Activated CD4-positive, CD25-positive, alpha-beta regulatory T cell treated with anti-CD3 and anti-CD28 coated beads, Interleukin-2, amount 50 U/mL, for 16 hours (primary cell): ENCODE results near the gene CALHM3.
"Not testable (repeated sequence)": the region's sequence is repeated elsewhere in the genome, so short reads cannot be mapped to it uniquely, and the experiment has no call there.

Source experiments
- DNase-seq: peaks from one replicate; pipeline ENCODE4 v3.0.0-alpha.2; 2020; ENCODE audit warnings: low read depth, low spot score

Gene CALHM3

DNA sequence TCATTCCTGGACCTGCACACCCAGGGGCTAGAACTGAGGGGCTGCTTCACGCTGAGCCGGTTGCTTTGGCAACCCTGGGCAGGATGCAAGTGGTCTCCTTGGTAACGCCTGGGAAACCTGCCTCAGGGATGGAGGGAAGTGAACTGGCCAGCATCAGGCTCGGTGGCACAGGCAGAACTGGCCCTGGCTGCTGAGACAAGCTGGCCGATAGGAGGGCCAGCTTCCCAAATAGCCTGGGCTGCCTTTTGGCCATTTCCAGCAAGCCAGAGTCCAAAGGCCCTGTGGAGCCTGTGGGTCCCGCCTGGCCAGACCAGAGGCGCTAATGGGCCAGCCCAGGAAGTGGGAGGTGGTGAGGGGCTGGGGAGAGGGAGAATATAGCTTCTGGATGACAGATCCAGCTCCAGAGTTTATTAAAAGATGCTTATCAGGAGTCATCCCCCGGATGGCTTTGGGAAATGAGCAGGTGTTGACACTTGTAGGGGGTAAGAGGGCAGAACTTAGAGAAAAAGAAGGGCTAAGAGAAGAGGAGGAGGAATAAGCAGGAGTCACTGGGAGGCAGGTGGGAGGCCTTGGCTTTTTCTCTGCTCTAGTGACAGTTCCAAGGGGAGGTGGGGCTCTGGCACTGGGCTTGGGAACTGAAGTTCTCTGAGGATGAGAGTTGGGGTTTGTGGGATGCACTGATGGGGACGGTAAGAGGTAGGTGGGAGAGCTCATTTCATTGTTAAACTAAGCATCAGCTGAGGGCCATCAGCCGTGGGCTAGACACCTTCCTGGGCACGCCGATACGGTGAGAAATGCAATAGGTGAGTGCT lies 24.0 kb upstream of the CALHM3 start:
- no peak for DNase-seq

DNA sequence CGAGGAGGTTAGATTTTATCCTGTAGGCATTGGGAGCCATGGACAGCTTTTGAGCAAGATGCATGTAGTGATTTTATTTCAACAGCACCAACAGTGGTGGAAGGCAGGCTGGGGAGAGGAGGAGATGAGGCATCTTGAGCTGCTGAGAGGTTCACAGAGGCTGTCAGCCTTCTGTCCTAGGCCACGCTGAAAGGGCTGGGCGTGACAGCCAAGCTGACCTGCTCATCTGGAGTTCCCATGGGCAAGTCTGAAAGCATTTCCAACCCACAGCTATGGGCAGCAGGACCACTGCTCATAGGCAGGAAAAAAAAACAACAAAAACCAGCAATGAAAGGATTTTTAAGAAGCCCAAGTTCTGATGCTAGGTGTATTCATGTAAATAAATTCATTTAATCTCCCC lies 22.1 kb upstream of the CALHM3 start:
- DNase-seq: no peak

DNA sequence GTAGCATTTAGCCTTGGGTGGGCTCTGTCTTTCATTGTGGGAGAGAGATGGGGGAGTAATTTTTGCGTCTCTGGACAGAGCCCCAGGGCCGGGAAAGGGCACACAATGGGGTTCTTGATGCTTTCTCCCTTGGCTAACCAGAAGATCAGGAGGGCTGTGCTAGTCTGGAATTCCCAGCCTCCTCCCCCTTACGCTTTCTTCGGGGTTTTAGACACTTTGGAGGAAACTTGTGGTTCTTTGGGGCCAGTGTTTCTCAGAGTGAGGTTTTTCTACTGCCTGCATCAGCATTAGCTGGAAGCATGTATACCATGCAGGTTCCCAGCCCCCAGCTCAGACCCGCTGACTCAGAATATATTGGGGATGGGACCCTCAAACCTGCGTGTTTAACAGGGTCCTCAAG lies 21.4 kb upstream of the CALHM3 start:
- DNase-seq: no peak

- no peak for DNase-seq
Observed at GRCh38 chr10:103499881-103500280, 20.8 kb upstream of the CALHM3 start.

DNA sequence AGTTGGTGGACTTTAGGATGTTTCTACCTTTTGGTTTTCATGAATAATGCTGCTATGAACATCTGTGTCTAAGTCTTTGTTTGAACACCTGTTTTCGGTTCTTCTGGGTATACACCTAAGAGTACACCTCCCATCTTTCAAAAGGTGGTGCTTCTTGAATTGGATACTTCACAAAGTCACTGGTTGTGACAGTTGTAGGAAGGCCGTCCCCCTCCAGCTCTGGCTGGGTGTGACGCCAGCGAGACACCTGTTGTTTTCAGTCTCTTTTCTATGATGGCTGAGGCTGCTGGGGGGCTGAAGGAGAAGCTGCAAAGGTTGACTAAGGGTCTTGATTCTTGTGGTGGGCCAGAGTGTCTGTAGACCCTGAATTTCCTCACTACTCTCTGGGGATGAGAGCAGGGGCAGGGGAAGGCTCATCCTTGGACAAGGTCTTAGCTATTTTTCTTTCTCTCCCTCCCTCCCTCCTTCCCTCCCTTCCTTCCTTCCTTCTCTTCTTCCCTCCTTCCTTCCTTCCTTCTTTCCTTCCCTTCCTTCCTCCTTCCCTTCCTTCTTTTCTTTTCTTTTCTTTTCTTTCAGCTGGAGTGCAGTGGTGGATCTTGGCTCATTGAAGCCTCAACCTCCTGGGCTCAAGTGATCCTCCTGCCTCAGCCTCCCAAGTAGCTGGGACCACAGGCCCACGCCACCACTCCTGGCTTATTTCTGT lies 20.0 kb upstream of the CALHM3 start:
- no peak for DNase-seq

GRCh38 chr10:103497161-103497915 lies 18.3 kb upstream of the CALHM3 start:
- DNase-seq: no peak

GRCh38 chr10:103495321-103495720 lies 16.3 kb upstream of the CALHM3 start:
- no peak for DNase-seq

GRCh38 chr10:103493916-103494877 lies 15.2 kb upstream of the CALHM3 start:
- DNase-seq: no peak

GRCh38 chr10:103493362-103493915 lies 14.4 kb upstream of the CALHM3 start, which contains the start of gene NEURL1:
Gene NEURL1 (plus strand): TSS chr10:103493705. CDS start chr10:103494388, 683 bp downstream.
- DNase-seq: no peak

DNA sequence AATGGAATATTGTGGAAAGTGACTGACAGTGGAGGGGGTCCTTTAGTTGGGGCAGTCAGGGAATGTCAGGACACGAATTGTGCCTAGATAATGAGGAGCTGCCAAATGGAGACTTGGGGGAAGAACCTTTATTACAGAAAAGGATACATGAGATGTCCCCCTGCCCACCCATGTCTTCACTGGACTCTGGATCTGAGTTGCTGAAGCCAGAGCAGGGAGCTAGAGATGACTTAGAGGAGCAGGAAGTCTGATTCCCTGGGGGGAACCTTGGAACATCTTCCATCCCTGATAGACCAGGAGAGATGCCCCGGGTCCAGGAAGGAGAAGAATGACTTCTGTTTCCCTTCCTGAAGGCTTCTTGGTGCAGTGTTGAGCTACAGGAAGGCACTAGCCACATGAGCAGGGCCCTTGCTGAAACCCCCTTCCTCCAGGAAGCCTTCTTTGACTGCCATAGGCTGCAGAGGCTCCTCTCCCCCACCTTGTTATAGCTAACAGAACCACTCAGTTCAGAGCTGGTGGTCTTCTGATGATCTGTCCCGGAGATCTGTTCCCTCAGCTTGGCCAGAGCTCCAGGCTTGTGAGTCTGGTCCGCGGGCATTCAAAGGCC lies 13.7 kb upstream of the CALHM3 start:
- DNase-seq: no peak

DNA sequence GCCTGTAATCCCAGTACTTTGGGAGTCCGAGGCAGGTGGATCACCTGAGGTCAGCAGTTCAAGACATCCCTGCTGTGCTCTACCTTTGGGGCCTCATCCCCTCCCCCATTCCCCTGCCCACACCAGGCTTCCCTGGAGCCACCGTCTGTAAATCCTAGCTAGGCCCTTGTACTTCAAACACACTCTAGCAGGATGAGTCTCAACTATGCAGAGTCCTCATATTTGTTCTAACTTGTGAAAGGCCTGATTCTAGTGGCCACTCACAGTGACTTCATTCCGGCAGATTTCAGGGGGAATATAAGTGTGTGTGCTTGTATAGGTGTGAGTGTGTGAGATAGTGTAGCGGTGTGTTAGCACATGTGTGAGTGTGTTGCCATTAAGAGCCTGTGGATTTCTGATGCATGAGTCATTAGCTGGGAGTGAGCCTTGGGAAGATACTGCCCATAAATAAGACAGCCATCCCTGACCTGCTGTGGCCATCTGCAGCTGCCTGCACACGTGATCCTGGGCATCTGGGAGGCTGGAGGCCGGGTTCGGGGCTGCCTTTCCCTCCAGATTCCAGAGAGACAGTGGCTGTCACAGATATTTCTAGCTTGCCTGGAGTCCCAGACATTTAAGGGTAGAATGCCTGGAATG lies 12.8 kb upstream of the CALHM3 start:
- no peak for DNase-seq

- DNase-seq: no peak
Observed at GRCh38 chr10:103490986-103491314, 11.9 kb upstream of the CALHM3 start.

- no peak for DNase-seq
Observed at GRCh38 chr10:103487410-103487708, 8.3 kb upstream of the CALHM3 start.

DNA sequence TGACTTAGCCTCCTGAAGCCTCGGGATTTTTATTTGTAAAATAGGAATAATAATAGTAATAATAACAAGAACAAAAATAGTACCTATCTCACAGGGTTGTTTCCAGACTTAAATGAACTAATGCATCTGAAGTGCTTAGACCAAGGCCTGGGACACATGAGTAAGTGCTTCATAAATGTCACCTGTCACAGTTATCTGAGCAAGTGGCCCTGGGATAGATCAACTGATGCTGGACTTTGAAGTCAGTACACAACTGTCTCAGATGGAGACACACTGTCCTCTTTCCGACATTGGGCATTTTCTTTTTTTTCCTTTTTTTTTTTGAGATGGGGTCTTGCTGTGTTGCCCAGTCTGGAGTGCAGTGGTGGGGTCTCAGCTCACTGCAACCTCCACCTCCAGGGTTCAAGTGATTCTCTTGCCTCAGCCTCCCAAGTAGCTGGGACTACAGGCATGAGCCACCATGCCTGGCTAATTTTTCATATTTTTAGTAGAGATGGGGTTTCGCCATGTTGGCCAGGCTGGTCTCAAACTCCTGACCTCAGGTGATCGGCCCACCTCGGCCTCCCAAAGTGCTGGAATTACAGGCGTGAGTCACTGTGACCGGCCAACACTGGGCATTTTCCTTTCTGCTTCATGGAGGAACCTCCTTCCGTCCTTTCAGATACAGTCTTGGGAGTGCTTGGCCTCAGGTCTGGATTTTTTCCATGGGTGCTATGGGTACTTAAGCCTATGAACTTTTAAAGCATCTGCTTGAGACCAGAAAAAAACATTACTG lies 7.8 kb upstream of the CALHM3 start:
- DNase-seq: not testable (repeated sequence)

- no peak for DNase-seq
Observed at GRCh38 chr10:103481974-103482531, 3.0 kb upstream of the CALHM3 start.

DNA sequence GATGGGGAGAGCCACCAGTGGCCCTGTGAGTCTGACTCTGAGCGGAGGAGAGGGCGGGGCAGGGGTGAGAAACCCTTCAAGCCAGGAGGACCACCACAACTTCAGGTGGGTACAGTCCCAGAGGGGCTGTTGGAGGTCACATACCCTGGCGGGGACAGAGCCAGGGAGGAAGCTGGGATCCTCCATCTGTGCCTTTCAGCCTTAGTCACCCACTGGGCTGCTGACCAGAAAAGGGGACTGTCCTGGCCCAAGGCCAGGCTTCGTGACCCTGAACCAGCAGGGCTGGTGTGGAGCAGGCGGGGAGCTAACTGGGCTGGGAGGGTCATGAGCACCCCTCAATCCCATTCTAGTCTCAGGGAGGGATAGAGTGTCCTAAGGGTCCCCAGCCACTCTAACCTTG lies 1.5 kb upstream of the CALHM3 start:
- no peak for DNase-seq

- DNase-seq: no peak
Observed at GRCh38 chr10:103478671-103479070, 369 bp downstream of the CALHM3 start.

DNA sequence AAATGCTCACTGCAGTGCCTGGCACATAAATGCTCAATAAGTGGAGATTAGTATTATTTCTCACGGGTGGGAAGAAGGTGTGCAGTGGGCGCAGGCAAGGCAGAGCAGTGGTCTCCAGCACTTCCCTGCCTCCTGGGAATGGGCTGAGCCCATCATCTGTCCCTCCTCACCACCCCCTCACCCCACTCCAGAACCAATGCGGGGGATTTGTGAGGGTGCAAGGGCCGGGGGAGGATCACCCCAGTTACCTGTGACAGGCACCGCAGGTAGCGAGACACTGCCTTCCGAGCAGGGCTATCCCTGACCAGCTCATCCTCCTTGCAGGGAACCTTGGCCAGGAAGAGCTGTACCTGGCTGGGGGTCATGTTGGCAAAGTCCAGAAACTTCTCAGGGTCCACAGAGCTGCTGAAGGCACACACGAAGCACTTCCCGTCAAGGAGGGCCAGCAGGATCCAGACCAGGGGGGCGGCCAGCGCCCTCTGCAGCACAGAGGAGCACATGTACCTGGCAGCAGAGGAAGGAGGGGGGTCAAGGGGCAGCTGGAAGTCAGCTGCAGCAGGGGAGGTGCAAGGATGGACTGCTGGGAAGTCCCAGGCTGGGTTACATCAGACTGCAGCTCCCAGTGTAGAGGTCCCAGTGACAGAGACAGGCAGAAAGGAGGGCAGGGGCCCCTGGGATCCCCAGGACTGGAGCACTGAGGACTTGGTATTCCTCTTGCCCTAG lies 2.8 kb downstream of the CALHM3 start:
- no peak for DNase-seq

- no peak for DNase-seq
Observed at GRCh38 chr10:103475437-103475836, 3.6 kb downstream of the CALHM3 start.
